Esophagus squamous epithelium (tissue), 4 donors: Measurements from ENCODE around the gene GAA.

Experiments used
- CTCF ChIP-seq, 6 experiments: fragments of 450-650 bp in 4 of 6; fragments of 200-600 bp in 2 of 6; sonication (generic) in 2 of 6; IDR thresholded peaks; one replicate each; pipeline ENCODE4 v1.5.1; 2016 to 2019; ENCODE audit warnings: antibody characterized with exemption in 6 of 6, mild to moderate bottlenecking in 4 of 6, moderate library complexity in 4 of 6
- POLR2A ChIP-seq, 4 donors: fragments of 450-650 bp; IDR thresholded peaks; one replicate each; pipeline ENCODE4 v1.6.1; 2017; ENCODE audit warnings: antibody characterized with exemption in 4 of 4, mild to moderate bottlenecking in 4 of 4, moderate library complexity in 3 of 4

GRCh38 chr17:80068301-80069222 is 32.8 kb upstream of the GAA start:
- TF ChIP-seq CTCF (IDR thresholded peaks at IDR 0.05) (no peak), POLR2A (IDR thresholded peaks at IDR 0.05) (no peak)
